ENCODE measurements around the gene B4GALT2.

- no peak for TF ChIP-seq POLR2A (IDR thresholded peaks at IDR 0.05; ENCODE audit: low read length)
- TF ChIP-seq GATA1 (IDR thresholded peaks at IDR 0.05; ENCODE audit: low read depth, low read length): no peak
Observed at GRCh38 chr1:43977376-43978263, 1.4 kb upstream of the B4GALT2 start.
